Spleen (tissue), 7 donors: ENCODE measurements around the gene MBNL1.

Experiments
- CTCF ChIP-seq, 11 experiments: fragments of 200-600 bp in 7 of 11; fragments of 450-650 bp in 4 of 11; sonication (generic) in 4 of 11; IDR thresholded peaks in 8 of 11; conservative IDR thresholded peaks in 3 of 11; 1 replicate in 7 of 11; 2 replicates in 4 of 11; pipeline versions ENCODE4 v1.4.0 to v1.8.0; 2016 to 2021; ENCODE audit warnings: antibody characterized with exemption in 11 of 11, inconsistent platforms in 4 of 11, mild to moderate bottlenecking in 1 of 11
- POLR2AphosphoS5 ChIP-seq, 3 donors: sonication (generic); formaldehyde crosslinking; IDR thresholded peaks; one replicate each; pipeline ENCODE4 v1.5.1; 2017; ENCODE audit warnings: antibody characterized with exemption in 3 of 3
- donor health status: DM: no; HTN: no; CAD: no; lungs with moderate emphysema.
- donor health status: DM: no; HTN: no; CAD: no.
- donor health status: DM: no; HTN: no; CAD: no.

- TF ChIP-seq POLR2AphosphoS5 (IDR thresholded peaks at IDR 0.05) (no peak), CTCF (IDR thresholded peaks at IDR 0.05 in 8 of 11, conservative IDR thresholded peaks at IDR 0.05 in 3 of 11) (no peak)
Measured at GRCh38 chr3:152261329-152261728, 7.4 kb upstream of the MBNL1 start.
